C4-2B (cell line): Measurements from ENCODE around the gene SPTB.

Source experiments
- ZFX ChIP-seq: fragments of 450-650 bp; IDR thresholded peaks from 2 replicates; pipeline ENCODE4 v1.6.1; 2017
- TF ChIP-seq, protein P1 (sequence below): fragments of 450-650 bp; conservative IDR thresholded peaks from 2 replicates; pipeline ENCODE4 v1.5.1; 2017; ENCODE audit warnings: mild to moderate bottlenecking

DNA sequence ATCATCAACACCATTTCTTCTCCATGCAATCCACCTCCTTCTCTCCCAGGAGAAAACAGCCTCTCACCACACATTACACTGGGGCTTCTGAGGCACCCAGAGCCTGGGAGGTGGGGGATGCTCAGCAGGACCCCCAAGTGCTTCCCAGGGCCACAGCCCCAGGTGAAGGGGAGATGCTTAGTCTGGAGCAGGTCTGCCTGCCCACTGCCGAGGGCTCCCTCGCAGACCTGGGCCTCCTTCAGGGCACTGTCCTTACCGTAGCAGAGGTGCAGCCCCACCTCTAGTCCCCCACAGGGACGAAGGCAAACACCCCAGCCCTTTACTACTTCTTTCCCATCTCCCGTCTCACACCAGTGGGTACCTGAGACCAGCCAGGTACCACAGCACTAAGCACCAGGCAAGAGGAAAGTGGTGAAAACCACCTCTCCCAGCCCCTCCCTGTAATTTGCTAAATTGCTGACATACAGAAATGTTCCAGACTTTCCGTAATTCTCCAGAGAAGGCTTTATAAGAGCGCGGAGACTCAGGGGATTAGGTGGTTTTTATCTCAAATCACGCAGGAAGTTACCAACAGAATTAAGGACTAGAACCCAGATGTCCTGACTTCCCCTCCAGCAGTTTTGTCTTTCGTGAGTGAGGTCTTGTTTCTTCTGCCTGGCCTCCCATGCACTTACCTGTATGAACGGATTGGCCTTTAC is 116.5 kb downstream of the SPTB start:
- TF ChIP-seq, protein P1, sequence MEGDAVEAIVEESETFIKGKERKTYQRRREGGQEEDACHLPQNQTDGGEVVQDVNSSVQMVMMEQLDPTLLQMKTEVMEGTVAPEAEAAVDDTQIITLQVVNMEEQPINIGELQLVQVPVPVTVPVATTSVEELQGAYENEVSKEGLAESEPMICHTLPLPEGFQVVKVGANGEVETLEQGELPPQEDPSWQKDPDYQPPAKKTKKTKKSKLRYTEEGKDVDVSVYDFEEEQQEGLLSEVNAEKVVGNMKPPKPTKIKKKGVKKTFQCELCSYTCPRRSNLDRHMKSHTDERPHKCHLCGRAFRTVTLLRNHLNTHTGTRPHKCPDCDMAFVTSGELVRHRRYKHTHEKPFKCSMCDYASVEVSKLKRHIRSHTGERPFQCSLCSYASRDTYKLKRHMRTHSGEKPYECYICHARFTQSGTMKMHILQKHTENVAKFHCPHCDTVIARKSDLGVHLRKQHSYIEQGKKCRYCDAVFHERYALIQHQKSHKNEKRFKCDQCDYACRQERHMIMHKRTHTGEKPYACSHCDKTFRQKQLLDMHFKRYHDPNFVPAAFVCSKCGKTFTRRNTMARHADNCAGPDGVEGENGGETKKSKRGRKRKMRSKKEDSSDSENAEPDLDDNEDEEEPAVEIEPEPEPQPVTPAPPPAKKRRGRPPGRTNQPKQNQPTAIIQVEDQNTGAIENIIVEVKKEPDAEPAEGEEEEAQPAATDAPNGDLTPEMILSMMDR = no peak
- TF ChIP-seq ZFX = no peak
